H1 (cell line): ENCODE results near the gene GBP6. TPM values are rescaled to one million over a fixed set of nuclear protein-coding genes. Genes with fewer than 3 reads are reported as not detected.

ENCODE experiments used
- CTCF ChIA-PET: fragments of 300-600 bp; sonication (Branson Sonifier 250); formaldehyde crosslinking; loops from one replicate; lab custom pipeline; 2021; ENCODE audit not compliant: partially characterized antibody; lab: Charles Lee
- POLR2A ChIA-PET: fragments of 300-600 bp; sonication (Branson Sonifier 250); formaldehyde crosslinking; loops from one replicate; lab custom pipeline; 2021; ENCODE audit warnings: inconsistent platforms; ENCODE audit not compliant: partially characterized antibody; lab: Charles Lee
- DNase-seq, 2 experiments: peaks; one replicate each; pipeline versions ENCODE4 v3.0.0 to v3.0.0-alpha.2; 2010 to 2022; ENCODE audit warnings: low spot score in 2 of 2, low read depth in 1 of 2, mixed read lengths in 1 of 2
- FAIRE-seq: peaks from 2 replicates; lab custom pipeline; 2011; peaks lifted over from hg19 to GRCh38; lab: Jason Lieb, UNC
- H2AFZ ChIP-seq: 2 replicates; pipeline ENCODE4 v1.8.1; 2012; ENCODE audit warnings: low read length, inconsistent platforms
- H2AK5ac ChIP-seq: 2 replicates; pipeline ENCODE4 v1.6.1; 2013; ENCODE audit warnings: low read depth, low read length
- H2BK120ac ChIP-seq: replicated peaks from 2 replicates; pipeline ENCODE3; 2013; ENCODE audit warnings: low read depth, low read length, inconsistent platforms
- H2BK12ac ChIP-seq: 2 replicates; pipeline ENCODE4 v1.6.1; 2013; ENCODE audit warnings: low read depth, low read length
- H2BK15ac ChIP-seq: 2 replicates; pipeline ENCODE4 v1.6.1; 2013; ENCODE audit warnings: low read length
- H2BK20ac ChIP-seq: 2 replicates; pipeline ENCODE4 v1.6.1; 2013; ENCODE audit warnings: low read length
- H2BK5ac ChIP-seq: 2 replicates; pipeline ENCODE4 v1.6.1; 2013; ENCODE audit warnings: low read depth, low read length
- H3K14ac ChIP-seq: 2 replicates; pipeline ENCODE4 v1.6.1; 2013; ENCODE audit warnings: inconsistent platforms; ENCODE audit not compliant: insufficient read length
- H3K18ac ChIP-seq: 2 replicates; pipeline ENCODE4 v1.6.1; 2013; ENCODE audit warnings: low read length; ENCODE audit errors: extremely low read depth
- H3K23ac ChIP-seq: 2 replicates; pipeline ENCODE4 v1.6.1; 2013; ENCODE audit warnings: inconsistent platforms; ENCODE audit not compliant: insufficient read length
- H3K23me2 ChIP-seq: 2 replicates; pipeline ENCODE4 v1.6.1; 2013; ENCODE audit warnings: low read depth, low read length
- H3K27ac ChIP-seq: 2 replicates; pipeline ENCODE4 v1.6.1; 2011; ENCODE audit warnings: low read depth, low read length, inconsistent platforms
- H3K27me3 ChIP-seq, 4 experiments: replicated peaks in 1 of 4; 1 replicate in 1 of 4; 2 replicates in 3 of 4; pipeline versions ENCODE4 v1.6.1 to v1.8.1; 2011 to 2013; ENCODE audit warnings: low read length in 3 of 4, mild to moderate bottlenecking in 3 of 4, inconsistent platforms in 2 of 4, mixed read lengths in 2 of 4, moderate library complexity in 1 of 4; ENCODE audit not compliant: control insufficient read depth in 3 of 4, insufficient read depth in 3 of 4; ENCODE audit errors: extremely low read depth in 1 of 4
- H3K36me3 ChIP-seq, 4 experiments: 2 replicates each; pipeline versions ENCODE4 v1.6.1 to v1.8.1; 2011 to 2013; ENCODE audit warnings: mild to moderate bottlenecking in 4 of 4, low read length in 3 of 4, moderate library complexity in 2 of 4, control low read depth in 1 of 4, inconsistent platforms in 1 of 4; ENCODE audit not compliant: insufficient read depth in 4 of 4, control insufficient read depth in 2 of 4
- H3K4ac ChIP-seq: replicated peaks from 2 replicates; pipeline ENCODE3; 2013; ENCODE audit warnings: low read length, low read depth, mixed read lengths, inconsistent platforms; ENCODE audit not compliant: insufficient read length
- H3K4me1 ChIP-seq, 4 experiments: replicated peaks in 1 of 4; 1 replicate in 1 of 4; 2 replicates in 3 of 4; pipeline versions ENCODE4 v1.6.1 to v1.8.1; 2011 to 2013; ENCODE audit warnings: low read length in 3 of 4, inconsistent platforms in 2 of 4, mixed read lengths in 1 of 4; ENCODE audit not compliant: insufficient read depth in 4 of 4, control insufficient read depth in 3 of 4
- H3K4me2 ChIP-seq, 2 experiments: 2 replicates each; pipeline versions ENCODE4 v1.6.1 to v1.8.1; 2011 to 2013; ENCODE audit warnings: low read depth in 2 of 2, low read length in 2 of 2, control low read depth in 1 of 2, inconsistent platforms in 1 of 2, mild to moderate bottlenecking in 1 of 2; ENCODE audit not compliant: insufficient read depth in 1 of 2
- H3K4me3 ChIP-seq, 4 experiments: fragments of 200-600, 300-600 bp in 1 of 4; sonication (generic), shearing (Covaris generic), sonication (Bioruptor Twin) in 1 of 4; 2 replicates each; pipeline versions ENCODE4 v1.5.1 to v1.8.1; 2011 to 2016; ENCODE audit warnings: low read length in 4 of 4, low read depth in 3 of 4, control low read depth in 2 of 4, inconsistent platforms in 2 of 4, mild to moderate bottlenecking in 2 of 4, mixed read lengths in 1 of 4, moderate library complexity in 1 of 4; ENCODE audit not compliant: insufficient read depth in 2 of 4; ENCODE audit errors: extremely low read depth in 1 of 4
- H3K56ac ChIP-seq: replicated peaks from 2 replicates; pipeline ENCODE3; 2013; ENCODE audit warnings: low read depth, mild to moderate bottlenecking, mixed read lengths, low read length, inconsistent platforms; ENCODE audit not compliant: insufficient read length
- H3K79me1 ChIP-seq: 2 replicates; pipeline ENCODE4 v1.6.1; 2013; ENCODE audit warnings: low read depth, low read length, control low read depth
- H3K79me2 ChIP-seq, 2 experiments: 2 replicates each; pipeline versions ENCODE4 v1.6.1 to v1.8.1; 2012 to 2013; ENCODE audit warnings: low read length in 2 of 2, mild to moderate bottlenecking in 2 of 2, inconsistent platforms in 1 of 2; ENCODE audit not compliant: insufficient read depth in 2 of 2, control insufficient read depth in 1 of 2
- H3K9ac ChIP-seq, 4 experiments: replicated peaks in 1 of 4; 1 replicate in 1 of 4; 2 replicates in 3 of 4; pipeline versions ENCODE4 v1.6.1 to v1.8.1; 2011 to 2013; ENCODE audit warnings: low read depth in 3 of 4, low read length in 3 of 4, control low read depth in 2 of 4, mild to moderate bottlenecking in 2 of 4, moderate library complexity in 2 of 4, inconsistent platforms in 1 of 4; ENCODE audit errors: extremely low read depth in 1 of 4
- H3K9me3 ChIP-seq, 2 experiments: 2 replicates each; pipeline versions ENCODE4 v1.6.1 to v1.8.1; 2012 to 2013; ENCODE audit warnings: mild to moderate bottlenecking in 2 of 2, moderate library complexity in 2 of 2, control low read depth in 1 of 2, inconsistent platforms in 1 of 2, low read depth in 1 of 2, low read length in 1 of 2, mixed read lengths in 1 of 2; ENCODE audit not compliant: insufficient read depth in 2 of 2
- H4K20me1 ChIP-seq, 2 experiments: replicated peaks in 1 of 2; 2 replicates each; pipeline versions ENCODE3 to v1.8.1; 2011 to 2013; ENCODE audit warnings: inconsistent platforms in 2 of 2, low read length in 2 of 2, mild to moderate bottlenecking in 1 of 2; ENCODE audit not compliant: insufficient read depth in 2 of 2, control insufficient read depth in 1 of 2
- H4K5ac ChIP-seq: 2 replicates; pipeline ENCODE4 v1.6.1; 2013; ENCODE audit warnings: low read length, low read depth, mixed read lengths, inconsistent platforms; ENCODE audit not compliant: insufficient read length
- H4K8ac ChIP-seq: 2 replicates; pipeline ENCODE4 v1.8.0; 2013; ENCODE audit warnings: mild to moderate bottlenecking, moderate library complexity, low read length, inconsistent platforms; ENCODE audit not compliant: insufficient read depth; ENCODE audit errors: extremely low read depth
- H4K91ac ChIP-seq: replicated peaks from 2 replicates; pipeline ENCODE3; 2013; ENCODE audit warnings: low read length, mixed read lengths, inconsistent platforms; ENCODE audit not compliant: insufficient read length
- EGR1 ChIP-seq: IDR thresholded peaks from 2 replicates; pipeline ENCODE4 v1.6.1; 2011; ENCODE audit warnings: low read depth, low read length, borderline replicate concordance
- GTF2F1 ChIP-seq: IDR thresholded peaks from 2 replicates; pipeline ENCODE4 v1.6.1; 2012; ENCODE audit warnings: low read depth, low read length, improper control_type of control experiment, borderline replicate concordance
- KDM1A ChIP-seq: fragments of 200-600, 300-600 bp; sonication (generic); IDR thresholded peaks from 2 replicates; pipeline ENCODE4 v1.7.1; 2016; ENCODE audit warnings: mild to moderate bottlenecking, low read length, borderline replicate concordance
- KDM5A ChIP-seq: fragments of 200-600 bp; IDR thresholded peaks from 2 replicates; pipeline ENCODE4 v1.7.1; 2012; ENCODE audit warnings: mild to moderate bottlenecking, low read length, inconsistent platforms, mixed read lengths
- POU5F1 ChIP-seq: IDR thresholded peaks from 2 replicates; pipeline ENCODE4 v1.6.1; 2011; ENCODE audit warnings: low read depth, mild to moderate bottlenecking, low read length, moderate library complexity
- RAD21 ChIP-seq, 2 experiments: IDR thresholded peaks in 1 of 2; conservative IDR thresholded peaks in 1 of 2; 2 replicates each; pipeline ENCODE4 v1.6.1; 2011; ENCODE audit warnings: low read depth in 2 of 2, low read length in 2 of 2, improper control_type of control experiment in 1 of 2, inconsistent platforms in 1 of 2, mild to moderate bottlenecking in 1 of 2, moderate library complexity in 1 of 2
- RXRA ChIP-seq: IDR thresholded peaks from 2 replicates; pipeline ENCODE4 v1.6.1; 2011; ENCODE audit warnings: low read depth, mild to moderate bottlenecking, low read length, moderate library complexity; ENCODE audit not compliant: insufficient read depth
- SIN3A ChIP-seq, 2 experiments: IDR thresholded peaks in 1 of 2; conservative IDR thresholded peaks in 1 of 2; 2 replicates each; pipeline ENCODE4 v1.6.1; 2011 to 2012; ENCODE audit warnings: low read length in 2 of 2, improper control_type of control experiment in 1 of 2, low read depth in 1 of 2, mild to moderate bottlenecking in 1 of 2
- SIX5 ChIP-seq: IDR thresholded peaks from 2 replicates; pipeline ENCODE4 v1.6.1; 2011; ENCODE audit warnings: mild to moderate bottlenecking, low read depth, low read length
- YY1 ChIP-seq: IDR thresholded peaks from 2 replicates; pipeline ENCODE4 v1.6.1; 2011; ENCODE audit warnings: low read depth, mild to moderate bottlenecking, low read length
- WGBS, 2 experiments: shearing (Covaris generic) in 1 of 2; methylation state at CpG; one replicate each; pipeline versions ENCODE4 v1.1.6 to v1.1.7; 2013 to 2015; ENCODE audit warnings: low lambda C conversion rate in 2 of 2, mixed read lengths in 2 of 2, inconsistent platforms in 1 of 2, low coverage in 1 of 2, missing lambda C conversion rate in 1 of 2; ENCODE audit not compliant: insufficient replicate concordance in 2 of 2, insufficient coverage in 1 of 2, insufficient read length in 1 of 2; ENCODE audit errors: extremely low coverage in 1 of 2, missing lambda C conversion rate in 1 of 2; 5-methylcytosine and 5-hydroxymethylcytosine counted together
- polyA plus RNA-seq, 7 experiments: library from polyadenylated mRNA; depleted of rRNA in 3 of 7; stranded (reverse) in 5 of 7; unstranded in 2 of 7; fragments of >200 nt in 5 of 7; fragments of 200-250 nt in 2 of 7; gene quantifications; 1 replicate in 5 of 7; 2 replicates in 1 of 7; 4 replicates in 1 of 7; pipeline versions ENCODE4 v1.2.1 to v1.2.3, GENCODE V29; 2011 to 2013; ENCODE audit warnings: missing spikeins in 2 of 7, mixed read lengths in 2 of 7
- total RNA-seq: library from RNA; stranded (reverse); fragmentation: NEBNext Ultra II Directional; extraction: Animal tissue kit (Norgen Biotek cat#: 25700); gene quantifications from 2 replicates; pipeline ENCODE4 v1.2.1, GENCODE V29; 2021

Gene GBP6
- total and polyA plus RNA-seq, 2 of the 8 experiments (the other 6 are each of a cell fraction or from before 2014, with no cell fraction given), result not detected

DNA sequence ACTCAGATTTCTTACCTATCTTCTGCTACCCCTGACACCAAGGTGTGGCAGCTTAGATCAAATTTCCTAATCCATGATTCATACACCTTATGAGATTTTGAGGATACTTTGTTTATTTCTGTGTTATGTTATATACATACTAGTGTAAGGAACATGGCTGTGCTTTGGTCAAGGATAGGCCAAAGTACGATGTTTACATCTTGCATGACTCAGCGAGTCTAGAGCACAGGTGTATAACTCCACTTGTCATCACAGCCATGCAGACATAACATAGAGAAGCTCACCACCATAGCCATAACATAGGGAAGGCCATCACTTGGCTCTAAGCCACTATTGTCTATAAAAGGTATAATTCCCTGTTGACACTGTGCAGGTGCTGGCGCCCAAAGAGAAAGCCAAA is 61.2 kb downstream of the GBP6 start:
- Histone ChIP-seq H3K36me3 (no peaks in the 10 kb centered on the region), H4K8ac (no peak overlapping the region), H3K23me2 (no peaks in the 10 kb centered on the region; the same call in 1 of the 2 replicates), H2BK15ac (no peak overlapping the region), H4K20me1 (no peaks in the 10 kb centered on the region), H3K4ac (no peak overlapping the region), H4K91ac (no peak overlapping the region), H2AK5ac (no peak overlapping the region), H2BK12ac (no peak overlapping the region), H2BK120ac (no peak overlapping the region), H3K56ac (no peak overlapping the region), H3K14ac (no peak overlapping the region), H3K4me2 (no peak overlapping the region), H3K9me3 (no peaks in the 10 kb centered on the region), H3K27me3 (no peaks in the 10 kb centered on the region), H3K18ac (no peak overlapping the region), H2AFZ (no peak overlapping the region), H3K9ac (no peak overlapping the region), H3K23ac (no peak overlapping the region), H3K4me1 (no peaks in the 10 kb centered on the region), H2BK20ac (no peak overlapping the region), H3K27ac (no peak overlapping the region), H4K5ac (no peak overlapping the region), H3K4me3 (no peak overlapping the region), H2BK5ac (no peak overlapping the region), H3K79me1 (no peaks in the 10 kb centered on the region), H3K79me2 (no peaks in the 10 kb centered on the region)
- ChIA-PET CTCF (interaction anchor here (0.6 to 1.0 kb wide), 3 partner anchors 17 to 419 kb away, joined by 3 read pairs; no protein-coding TSS in a partner anchor), POLR2A (no interaction called here)
- FAIRE-seq (no peak), DNase-seq (no peak)
- WGBS, 2 experiments, result 89% methylated on average over 3 of the region's 3 CpGs; no CpG with 5 or more reads in 1 of the 2 experiments
- TF ChIP-seq GTF2F1, result no peak
- no peak for TF ChIP-seq SIN3A (conservative IDR thresholded peaks at IDR 0.05 in 1 of 2, IDR thresholded peaks at IDR 0.05 in 1 of 2; ENCODE audit: low read depth in 1 of 2, low read length in 2 of 2)
- no peak for TF ChIP-seq KDM1A
- no peak for TF ChIP-seq SIX5
- TF ChIP-seq POU5F1, result no peak
- no peak for TF ChIP-seq YY1
- TF ChIP-seq RXRA, result no peak
- TF ChIP-seq EGR1, result no peak
- no peak for TF ChIP-seq RAD21 (IDR thresholded peaks at IDR 0.05 in 1 of 2, conservative IDR thresholded peaks at IDR 0.05 in 1 of 2; ENCODE audit: low read depth in 2 of 2, low read length in 2 of 2)
- TF ChIP-seq KDM5A, result no peak
